Hematopoietic multipotent progenitor cell treated with erythropoietin and hydrocortisone succinate and interleukin-3 and kit ligand, for 15 days (in vitro differentiated cells): ENCODE measurements around the gene DEGS1.
"Not testable (repeated sequence)": the region's sequence is repeated elsewhere in the genome, so short reads cannot be mapped to it uniquely, and the experiment has no call there.

Experiments
- DNase-seq: peaks from one replicate; pipeline ENCODE4 v3.0.0-alpha.2; 2015; ENCODE audit warnings: low spot score

DEGS1 gene

GRCh38 chr1:224181453-224181810 lies 1.6 kb upstream of the DEGS1 start:
- no peak for DNase-seq

DNA sequence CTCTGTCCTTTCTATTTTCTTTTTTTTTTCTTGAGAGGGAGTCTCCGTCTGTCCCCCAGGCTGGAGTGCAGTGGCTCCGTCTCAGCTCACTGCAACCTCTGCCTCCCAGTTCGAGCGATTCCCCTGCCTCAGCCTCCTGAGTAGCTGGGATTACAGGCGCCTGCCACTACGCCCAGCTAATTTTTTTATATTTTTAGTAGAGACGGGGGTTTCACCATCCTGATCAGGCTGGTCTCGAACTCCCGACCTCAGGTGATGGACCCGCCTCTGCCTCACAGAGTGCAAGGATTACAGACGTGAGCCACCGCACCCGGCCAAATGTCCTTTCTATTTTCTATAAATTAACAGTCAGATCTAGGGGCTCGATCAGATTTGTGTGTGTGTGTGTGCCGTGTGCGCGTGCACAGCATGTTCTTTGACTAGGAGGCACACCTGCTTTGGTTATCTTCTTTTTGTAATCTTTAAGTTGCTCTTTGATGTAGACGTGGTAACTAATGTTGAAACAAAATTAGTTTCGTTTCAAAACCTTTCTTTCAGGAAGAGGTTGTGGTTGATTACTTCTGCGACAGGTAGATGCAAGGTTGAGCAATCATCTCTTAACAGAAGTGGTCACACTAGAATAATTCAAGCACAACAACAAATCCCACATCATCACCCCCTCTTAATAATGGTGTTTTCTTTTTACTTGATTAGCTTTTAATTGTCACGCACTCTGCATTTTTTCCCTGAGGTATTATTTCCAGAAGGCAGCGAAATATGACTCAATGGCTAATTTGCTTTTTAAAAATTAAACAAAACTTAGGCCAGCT lies 779 bp upstream of the DEGS1 start:
- no peak for DNase-seq

GRCh38 chr1:224183591-224184312 lies 712 bp downstream of the DEGS1 start:
- peak; percentile 57 for DNase-seq

DNA sequence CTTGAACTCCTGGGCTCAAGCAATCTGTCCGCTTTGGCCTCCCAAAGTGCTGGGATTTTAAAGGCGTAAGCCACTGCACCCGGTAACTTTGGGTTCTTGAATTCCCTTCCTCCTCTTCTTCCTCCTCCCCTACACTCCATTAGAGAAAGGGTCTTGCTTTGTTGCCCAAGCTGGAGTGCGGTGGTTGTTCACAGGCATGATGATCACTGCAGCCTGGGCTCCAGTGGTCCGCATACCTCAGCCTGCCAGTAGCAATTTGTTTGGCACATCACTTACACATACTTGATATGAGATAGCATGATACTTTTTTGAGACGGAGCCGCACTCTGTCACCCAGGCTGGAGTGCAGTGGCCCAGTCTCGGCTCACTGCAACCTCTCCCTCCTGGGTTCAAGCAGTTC lies 2.2 kb downstream of the DEGS1 start:
- no peak for DNase-seq

GRCh38 chr1:224188286-224188685 lies 5.2 kb downstream of the DEGS1 start:
- DNase-seq: no peak

- DNase-seq: no peak
Measured at GRCh38 chr1:224189561-224189960, 6.5 kb downstream of the DEGS1 start.

GRCh38 chr1:224192082-224192788 lies 9.2 kb downstream of the DEGS1 start:
- DNase-seq: no peak

DNA sequence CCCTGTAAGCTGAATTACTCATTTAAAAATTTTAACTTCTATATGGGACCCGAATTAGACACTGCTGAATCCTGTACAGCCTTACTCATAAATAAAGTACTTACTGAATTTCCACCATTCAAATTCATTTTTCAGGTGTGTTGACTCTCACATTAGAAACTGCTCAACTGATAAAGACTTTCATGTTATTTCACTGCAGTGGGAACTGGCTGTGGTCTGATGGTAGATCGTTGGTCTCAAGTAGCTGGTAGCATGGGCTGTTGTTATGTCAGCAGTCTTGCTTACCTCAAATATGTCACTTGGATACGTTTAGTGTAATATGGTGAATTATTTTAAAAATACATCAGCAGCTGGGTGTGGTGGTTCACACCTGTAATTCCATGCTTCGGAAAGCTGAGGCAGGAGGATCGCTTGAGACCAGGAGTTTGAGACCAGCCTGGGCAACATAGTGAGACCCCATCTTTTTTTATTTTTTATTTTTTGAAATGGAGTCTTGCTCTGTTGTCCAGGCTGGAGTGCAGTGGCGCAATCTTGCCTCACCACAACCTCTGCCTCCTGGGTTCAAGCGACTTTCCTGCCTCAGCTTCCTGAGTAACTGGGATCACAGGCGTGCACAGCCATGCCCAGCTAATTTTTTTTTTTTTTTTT lies 10.4 kb downstream of the DEGS1 start:
- DNase-seq: no peak

DNA sequence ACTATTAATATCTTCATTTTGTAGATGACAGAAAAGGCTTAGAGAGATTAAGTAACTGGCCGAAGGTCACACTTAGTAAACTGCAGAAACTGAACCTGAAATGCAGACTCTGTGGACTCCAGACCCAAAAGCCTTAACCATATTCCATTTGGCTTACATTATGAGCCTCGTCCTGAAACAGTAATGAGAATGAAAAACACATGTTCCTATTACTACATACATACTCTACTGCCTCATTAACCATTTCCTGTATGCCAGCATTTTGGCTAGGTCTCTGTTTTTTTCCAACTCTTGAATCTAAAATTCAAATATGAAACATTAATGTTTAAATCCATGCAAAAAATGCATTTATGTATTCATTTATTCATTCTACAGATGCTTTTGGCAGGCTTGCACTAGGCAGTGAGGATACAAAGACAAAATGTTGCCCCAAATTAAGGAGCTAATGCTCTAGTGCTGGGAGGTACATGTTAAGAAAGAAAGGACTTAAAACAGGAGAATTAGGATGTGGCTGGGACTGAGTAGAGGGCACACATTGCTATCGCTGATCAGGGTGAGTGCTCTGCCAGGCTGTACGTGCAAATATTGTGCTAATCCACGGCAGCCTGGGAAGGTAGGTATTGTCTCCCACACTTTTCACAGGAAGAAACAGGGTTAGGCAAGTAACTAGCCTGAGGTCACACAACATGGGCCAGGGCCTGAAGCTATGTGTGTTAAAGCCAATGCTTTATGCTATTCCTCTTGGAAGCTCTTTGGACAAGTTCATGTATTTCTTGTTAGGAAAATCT lies 14.0 kb downstream of the DEGS1 start:
- no peak for DNase-seq

DNA sequence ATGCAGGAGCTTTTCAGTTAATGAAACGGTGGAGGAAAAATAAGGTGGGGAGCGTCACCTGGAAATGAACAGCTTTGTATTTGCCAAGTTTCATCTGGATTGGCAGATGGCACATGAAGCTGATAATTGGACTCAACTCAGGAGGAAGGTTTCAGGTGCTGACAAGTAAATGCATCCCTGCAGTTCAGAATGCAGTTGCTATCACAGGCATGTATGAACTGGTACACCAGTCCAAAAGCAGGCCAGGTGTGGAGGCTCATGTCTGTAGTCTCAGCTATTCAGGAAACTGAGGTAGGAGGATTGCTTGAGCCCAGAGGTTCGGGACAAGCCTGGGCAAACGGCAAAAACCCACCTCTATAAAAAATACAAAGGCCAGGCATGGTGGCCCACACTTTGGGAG lies 15.5 kb downstream of the DEGS1 start:
- DNase-seq: no peak

DNA sequence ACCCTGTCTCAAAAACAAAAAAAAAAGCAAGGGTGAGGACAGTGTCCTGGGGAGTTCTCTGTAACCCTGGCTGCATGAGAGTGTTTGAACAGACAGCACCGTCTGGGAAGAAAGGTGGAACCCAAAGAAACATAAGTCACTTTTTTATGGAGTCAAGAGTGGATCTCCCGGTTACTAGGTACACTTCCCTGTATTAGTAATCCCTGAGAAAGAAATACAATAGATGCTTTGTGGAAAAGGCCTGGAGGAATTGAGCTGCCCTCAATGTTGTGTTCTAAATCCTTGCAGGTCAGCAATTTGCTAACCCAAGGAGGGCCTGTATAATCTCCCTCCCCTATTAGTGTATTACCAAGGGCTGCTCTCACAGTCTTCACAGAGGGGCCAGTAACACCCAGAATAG lies 16.6 kb downstream of the DEGS1 start:
- no peak for DNase-seq

GRCh38 chr1:224201383-224201782 lies 18.3 kb downstream of the DEGS1 start:
- no peak for DNase-seq

DNA sequence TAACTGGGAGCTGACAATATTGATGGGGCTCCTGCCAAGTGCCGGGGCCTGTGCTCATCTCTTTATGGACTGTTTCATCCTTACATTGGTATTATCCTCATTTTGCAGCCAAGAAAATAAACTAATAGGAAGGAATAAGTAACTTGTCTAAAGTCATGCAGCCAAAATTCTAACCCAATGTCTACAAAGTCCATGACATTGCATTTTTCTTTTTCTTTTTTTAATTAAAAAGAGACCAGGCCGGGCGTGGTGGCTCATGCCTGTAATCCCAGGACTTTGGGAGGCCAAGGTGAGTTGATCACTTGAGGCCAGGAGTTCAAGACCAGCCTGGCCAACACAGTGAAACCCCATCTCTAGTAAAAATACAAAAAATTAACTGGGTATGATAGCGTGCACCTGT lies 18.8 kb downstream of the DEGS1 start:
- DNase-seq: no peak

DNA sequence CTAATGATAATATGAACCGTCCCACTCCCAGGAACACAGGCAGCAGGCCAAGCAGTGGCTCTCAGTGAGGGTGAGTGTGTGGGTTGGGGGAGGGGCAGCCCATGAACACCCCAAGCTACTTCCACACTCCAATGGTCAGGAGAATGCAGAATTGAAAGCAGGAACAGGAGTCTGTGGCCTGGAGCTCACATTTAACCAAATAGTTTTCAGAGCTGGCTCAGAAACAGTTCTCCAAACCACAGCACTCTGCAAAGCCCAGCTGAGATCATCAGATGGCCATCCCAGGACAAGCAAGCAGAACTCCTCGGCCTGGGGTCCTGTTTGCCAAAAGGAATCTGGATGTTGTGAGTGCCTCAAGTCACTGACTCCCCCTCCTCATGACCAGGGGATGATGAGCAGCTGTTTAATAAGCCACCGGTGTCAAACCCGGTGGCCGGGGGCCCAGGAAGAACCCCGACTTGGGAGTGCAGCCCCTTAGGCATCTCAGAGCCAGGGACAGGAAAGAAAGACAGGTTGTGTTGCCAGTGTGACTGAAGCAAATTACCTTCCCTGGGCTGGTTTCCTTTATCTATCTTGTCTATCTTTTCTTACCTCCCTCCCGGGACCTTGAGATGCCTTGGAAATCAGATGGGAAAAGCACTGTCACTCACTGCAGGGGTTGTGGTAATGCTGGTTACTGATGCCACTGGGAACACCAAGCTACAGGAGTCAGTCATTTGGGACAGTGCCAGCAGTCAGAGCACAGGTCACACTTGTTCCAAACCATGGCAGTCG lies 20.4 kb downstream of the DEGS1 start:
- DNase-seq: no peak

GRCh38 chr1:224205438-224205840 lies 22.4 kb downstream of the DEGS1 start:
- no peak for DNase-seq

DNA sequence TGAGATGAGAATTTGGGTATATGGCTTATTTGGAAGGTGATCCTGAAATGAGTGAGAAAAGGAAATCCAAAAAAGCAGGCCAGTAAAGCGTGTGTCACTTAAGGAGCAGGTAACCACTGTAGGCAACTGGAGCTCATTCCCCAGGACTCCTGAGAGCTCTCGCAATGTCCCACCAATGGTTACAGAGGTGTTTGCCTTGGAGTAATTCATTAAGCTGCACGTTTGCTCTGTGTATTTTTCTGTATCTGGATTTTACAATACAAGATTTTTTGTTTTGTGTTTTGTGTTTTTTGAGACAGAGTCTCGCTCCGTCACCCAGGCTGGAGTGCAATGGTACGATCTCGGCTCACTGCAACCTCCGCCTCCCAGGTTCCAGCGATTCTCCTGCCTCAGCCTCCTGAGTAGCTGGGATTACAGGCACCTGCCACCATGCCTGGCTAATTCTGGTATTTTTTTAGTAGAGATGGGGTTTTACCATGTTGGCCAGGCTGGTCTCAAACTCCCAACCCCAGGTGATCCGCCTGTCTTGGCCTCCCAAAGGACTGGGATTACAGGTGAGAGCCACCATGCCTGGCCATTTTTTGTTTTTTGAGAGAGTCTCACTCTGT lies 23.0 kb downstream of the DEGS1 start:
- not testable (repeated sequence) for DNase-seq

GRCh38 chr1:224211206-224211962 lies 28.3 kb downstream of the DEGS1 start:
- DNase-seq: peak; percentile 56

DNA sequence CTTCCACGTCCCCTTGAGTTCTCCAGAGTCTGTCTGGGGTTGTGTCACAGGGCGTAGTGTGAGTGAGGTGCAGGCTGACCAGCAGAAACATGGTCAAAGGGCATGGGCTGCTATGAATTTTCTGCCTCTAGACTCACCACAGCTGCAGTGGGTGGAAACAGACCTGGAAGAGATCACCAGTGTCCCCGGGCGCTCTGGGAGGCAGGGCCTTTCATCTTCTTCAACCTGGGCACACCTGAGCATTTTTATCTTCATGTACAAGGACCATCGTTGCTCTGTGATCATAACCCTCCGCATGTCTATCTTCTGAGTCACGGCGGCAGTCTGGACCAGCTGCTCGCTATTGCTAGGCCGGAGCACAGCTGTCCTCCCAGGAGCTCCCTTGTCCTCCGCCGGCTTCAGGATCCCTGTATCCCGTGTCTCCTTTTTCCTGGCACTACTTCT lies 29.6 kb downstream of the DEGS1 start:
- DNase-seq: no peak

DNA sequence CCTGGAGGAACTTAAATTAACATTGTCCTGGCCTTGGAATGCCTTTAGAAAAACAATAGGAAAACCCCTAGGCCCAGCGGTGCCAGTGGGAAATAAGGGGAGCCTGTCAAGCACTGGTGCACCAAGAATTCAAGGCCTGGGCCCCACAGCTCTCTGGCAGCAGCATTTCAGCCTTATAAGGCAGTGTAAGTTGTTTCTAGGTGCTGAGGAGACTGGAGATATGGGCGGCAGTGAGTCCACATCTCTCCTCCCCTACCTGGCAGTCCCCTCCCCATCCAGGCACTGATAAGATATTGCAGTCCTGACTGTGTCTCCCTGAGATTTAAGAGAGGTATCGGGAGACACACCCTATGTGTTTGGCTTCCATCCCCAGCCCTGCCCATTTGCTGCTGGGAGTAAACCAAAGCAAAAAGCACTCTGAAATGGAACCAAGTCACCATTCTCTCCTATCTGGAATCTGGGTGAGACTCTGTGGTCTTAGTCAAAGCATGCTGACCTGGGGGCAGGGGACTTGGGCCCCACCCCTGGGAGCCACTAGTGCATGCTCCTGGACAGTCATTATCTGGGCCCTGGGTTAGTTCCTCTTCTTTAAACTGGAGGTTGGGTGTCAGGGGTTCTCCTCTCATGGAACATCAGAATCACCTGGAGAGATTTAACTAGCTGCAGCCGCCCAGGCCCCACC lies 30.5 kb downstream of the DEGS1 start:
- no peak for DNase-seq
